ELR (cell line): ENCODE data around the gene CNOT4.

ENCODE experiments used
- DNase-seq: peaks from one replicate; pipeline ENCODE4 v3.0.0-alpha.2; 2015; ENCODE audit warnings: low read depth

The CNOT4 gene

DNA sequence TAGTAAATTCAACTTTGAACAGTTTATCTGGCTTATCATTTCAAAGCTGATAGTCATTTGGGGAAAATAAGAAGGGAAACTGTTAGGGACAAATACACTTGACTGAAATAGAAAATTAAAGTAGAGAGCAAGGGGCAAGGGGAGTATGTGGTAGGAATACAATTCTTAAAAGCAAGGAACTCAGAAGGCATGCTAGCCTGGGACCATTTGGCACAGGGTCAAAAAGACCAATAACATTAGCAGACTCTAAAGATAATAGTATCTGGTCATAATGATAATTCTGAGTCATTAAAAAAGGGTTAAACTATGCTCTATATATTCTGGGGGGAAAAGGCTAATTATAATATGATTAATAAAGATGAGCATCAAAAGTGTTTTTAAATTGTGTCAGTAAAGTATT lies 112.2 kb downstream of the CNOT4 start:
- DNase-seq = no peak

GRCh38 chr7:135392701-135393100 lies 117.2 kb downstream of the CNOT4 start:
- no peak for DNase-seq

GRCh38 chr7:135391514-135391913 lies 118.4 kb downstream of the CNOT4 start:
- DNase-seq = no peak

GRCh38 chr7:135390829-135391228 lies 119.1 kb downstream of the CNOT4 start:
- no peak for DNase-seq

- no peak for DNase-seq
Observed at GRCh38 chr7:135389971-135390370, 119.9 kb downstream of the CNOT4 start.

DNA sequence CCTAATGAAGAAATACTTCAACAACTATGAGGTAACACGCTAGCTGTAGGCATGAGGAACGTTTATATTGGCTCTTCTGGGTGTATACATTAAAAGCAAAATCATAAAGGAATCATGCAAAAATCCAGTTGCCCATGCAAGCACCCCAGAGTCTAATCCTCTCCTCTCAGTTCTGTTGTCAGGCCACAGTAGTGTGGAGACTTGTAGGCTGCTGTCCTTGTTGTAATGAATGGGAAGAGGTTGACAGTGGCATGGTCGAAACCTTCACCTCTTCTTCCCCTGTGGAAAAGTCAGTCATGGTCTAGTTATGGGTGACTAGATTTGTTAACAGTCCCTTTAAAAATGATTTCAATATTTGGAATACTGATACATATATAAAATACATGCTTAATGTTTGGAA lies 121.3 kb downstream of the CNOT4 start:
- DNase-seq = no peak

GRCh38 chr7:135386776-135387175 lies 123.1 kb downstream of the CNOT4 start:
- DNase-seq = no peak

DNA sequence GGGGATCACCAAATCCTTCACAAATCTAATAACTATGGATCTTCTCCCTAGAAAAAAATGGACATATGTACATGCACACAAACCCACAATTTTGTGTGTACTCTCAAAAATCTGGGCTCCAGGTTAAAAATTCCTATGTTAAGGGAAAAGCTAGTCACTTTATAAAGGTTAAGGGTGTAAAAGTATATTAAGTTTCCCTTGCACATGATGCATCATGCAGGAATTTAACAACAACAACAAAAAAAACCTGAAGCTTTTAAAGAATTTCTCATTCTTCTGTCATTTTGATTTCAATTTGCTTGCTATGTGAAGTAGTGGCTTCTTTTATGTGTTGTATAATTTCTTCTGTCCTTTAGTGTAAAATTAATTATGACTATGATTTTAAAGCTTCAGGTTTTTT lies 123.7 kb downstream of the CNOT4 start:
- peak; percentile 37 for DNase-seq

DNA sequence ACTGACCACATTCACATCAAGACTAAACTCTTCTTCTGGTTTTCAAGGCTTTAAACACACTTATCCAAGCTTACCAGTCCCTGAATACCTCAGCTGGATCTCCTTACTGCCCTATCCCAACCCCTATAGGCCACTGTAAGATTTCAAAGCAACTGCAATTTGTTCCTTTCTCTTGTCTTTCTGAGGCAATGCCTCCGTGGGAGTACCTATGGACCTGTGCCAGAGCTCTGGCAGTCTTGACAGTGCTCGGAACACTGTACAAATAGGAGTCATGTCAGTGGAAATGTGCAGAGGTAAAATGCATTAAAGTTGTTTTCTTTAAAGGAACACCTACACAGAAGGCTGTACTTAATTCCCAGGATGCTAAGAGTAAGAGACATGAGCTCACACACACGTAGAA lies 124.7 kb downstream of the CNOT4 start:
- no peak for DNase-seq

DNA sequence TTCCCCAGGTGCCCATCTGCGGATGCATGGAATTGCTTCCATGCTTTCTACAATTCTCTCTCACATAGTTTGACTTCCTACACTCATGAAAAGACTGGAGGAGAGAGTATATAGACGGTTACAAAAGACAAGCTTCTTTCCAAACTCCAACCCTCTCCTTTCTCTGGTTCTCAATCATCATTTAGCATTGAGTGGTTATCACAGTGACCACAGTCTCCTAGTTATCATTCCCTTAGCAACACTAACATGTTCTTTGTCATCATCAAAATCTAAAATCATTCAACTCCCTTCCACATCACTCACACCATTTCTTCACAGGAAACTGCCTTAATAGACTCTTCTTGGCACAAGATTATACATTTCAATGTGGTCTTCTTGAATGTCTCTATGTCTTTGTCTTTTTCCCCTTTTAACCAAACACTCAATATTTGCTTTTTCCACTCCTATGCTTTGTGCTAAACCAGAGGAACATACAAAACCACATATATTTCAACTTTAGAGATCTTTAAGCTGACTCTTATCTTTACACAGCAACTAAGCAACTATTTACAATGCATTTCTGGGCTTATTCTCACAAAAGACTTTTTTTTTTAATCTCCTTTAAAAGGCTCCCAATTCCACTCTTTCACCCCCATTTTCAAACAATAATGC lies 126.3 kb downstream of the CNOT4 start:
- no peak for DNase-seq

- no peak for DNase-seq
Observed at GRCh38 chr7:135382173-135382572, 127.7 kb downstream of the CNOT4 start.

DNA sequence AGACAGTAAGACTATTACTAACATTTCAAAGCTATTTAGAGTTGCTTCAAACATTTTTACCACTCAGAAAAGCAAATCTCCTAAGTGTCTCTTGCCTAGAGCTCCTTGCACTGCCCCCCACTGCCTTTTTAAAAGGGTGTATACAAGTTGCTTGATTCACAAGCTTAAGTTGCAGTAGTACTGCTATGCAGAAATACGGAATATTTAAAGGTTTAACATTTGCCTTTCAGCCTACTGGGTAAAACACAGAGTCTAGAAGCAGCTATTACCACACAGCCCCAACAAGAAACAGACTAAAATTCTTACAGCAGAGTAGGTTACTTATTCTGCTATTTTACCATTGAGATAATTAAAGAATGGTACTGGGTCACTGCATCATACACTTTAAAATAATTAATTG lies 128.5 kb downstream of the CNOT4 start:
- no peak for DNase-seq

DNA sequence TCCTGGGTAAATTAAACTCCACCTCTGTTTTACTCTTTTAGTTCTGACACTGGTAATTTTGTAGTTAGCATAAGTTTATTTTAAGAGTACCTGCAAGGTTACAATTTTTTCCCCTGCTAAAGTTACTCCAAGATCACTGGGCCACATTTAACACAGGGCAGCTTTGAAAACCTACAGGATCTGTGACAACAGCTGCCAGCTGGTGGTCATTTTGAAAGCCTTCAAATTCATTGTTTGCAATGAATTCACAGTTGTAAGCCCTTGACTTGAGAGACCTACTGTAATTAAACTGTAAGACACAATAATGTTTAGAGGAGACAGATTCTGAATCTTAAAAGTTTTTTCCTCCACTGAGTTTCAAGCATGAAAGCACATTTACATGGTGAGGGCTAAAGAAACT lies 129.6 kb downstream of the CNOT4 start:
- DNase-seq = no peak

- DNase-seq = no peak
Observed at GRCh38 chr7:135377171-135377570, 132.7 kb downstream of the CNOT4 start.

- DNase-seq = peak; percentile 3
Observed at GRCh38 chr7:135375908-135376699, 133.8 kb downstream of the CNOT4 start.

GRCh38 chr7:135374736-135375135 lies 135.2 kb downstream of the CNOT4 start:
- no peak for DNase-seq

DNA sequence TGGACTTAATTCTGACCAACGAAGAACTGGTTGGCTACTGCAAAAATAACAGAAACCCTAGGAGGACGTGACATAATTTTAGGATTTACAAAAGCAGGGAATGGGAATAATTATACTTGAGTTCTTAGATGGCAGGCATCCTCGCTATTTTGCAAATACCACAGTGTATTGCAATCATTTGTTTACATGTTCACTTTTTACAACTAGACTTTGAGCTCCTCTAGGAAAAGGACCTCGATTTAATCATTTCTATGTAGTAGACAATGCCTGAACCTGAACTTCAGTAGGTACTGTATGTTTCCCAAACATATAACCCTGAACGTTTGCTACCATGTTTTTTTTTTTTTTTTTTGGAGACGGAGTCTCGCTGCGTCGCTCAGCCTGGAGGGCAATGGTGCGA lies 137.7 kb downstream of the CNOT4 start:
- no peak for DNase-seq

DNA sequence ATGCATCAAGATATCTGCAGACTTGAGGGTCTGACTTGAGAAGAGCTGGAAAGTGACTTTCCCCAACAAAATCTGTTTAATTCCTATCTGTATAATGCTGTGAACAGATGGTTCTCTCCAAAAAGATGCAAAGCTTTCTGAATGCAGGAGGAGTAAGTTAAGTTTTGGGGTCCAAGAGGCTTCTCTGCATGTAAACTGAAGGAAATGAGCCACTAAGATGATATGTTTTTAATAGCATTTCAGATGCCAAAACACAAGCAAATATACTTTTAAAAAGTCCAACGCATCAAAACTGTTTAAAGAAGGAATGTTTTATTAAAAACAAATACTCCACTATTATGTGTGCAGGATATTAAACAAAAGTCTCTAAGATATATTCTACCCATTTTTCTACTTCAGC lies 139.2 kb downstream of the CNOT4 start:
- no peak for DNase-seq

- DNase-seq = no peak
Observed at GRCh38 chr7:135369405-135369804, 140.5 kb downstream of the CNOT4 start.

GRCh38 chr7:135368416-135369186 lies 141.3 kb downstream of the CNOT4 start:
- DNase-seq = no peak

DNA sequence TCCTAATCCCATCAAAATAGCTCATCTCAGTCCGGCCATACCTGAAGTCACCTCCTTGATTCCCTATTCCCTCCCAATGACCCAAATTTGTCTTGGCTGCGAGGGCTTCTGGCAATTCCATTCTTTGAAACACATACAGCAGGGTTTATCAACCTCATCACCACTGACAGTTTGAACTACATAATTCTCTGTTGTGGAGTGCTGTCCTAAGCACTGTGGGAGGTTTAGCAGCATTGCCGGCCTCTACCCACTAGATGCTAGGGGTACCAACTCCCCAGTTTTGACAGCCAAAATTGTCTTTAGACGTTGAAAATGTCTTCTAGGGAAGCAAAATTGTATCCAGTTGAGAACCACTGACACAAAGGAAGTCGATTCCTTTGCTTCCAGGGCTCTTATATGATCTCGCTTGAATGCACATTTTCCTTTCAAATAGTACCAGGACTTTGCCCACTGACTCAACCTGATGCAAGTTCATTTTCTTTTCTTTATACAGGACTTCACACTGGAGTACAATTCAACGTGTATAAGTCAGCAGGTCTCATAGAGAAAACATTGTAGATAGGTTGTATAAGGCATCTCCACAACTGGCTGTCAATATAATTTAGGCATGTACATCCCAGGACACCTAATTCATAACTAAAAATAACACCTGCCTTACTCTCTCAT lies 142.9 kb downstream of the CNOT4 start:
- no peak for DNase-seq

- no peak for DNase-seq
Observed at GRCh38 chr7:135365721-135366120, 144.2 kb downstream of the CNOT4 start.

- no peak for DNase-seq
Observed at GRCh38 chr7:135364206-135364605, 145.7 kb downstream of the CNOT4 start.
